ENCODE measurements around the gene METRN. TPM values are rescaled to one million over a fixed set of nuclear protein-coding genes. Genes with fewer than 3 reads are reported as not detected.

Gene METRN
- total RNA-seq, 1 experiment from 2014 or later = 69.5 TPM

Other genes with a start within 250 kb of the METRN start
- gene CAPN15, start 187.4 kb upstream of the METRN start, total RNA-seq (2022) = 68.2 and 81.1 TPM in 2 replicates
- not detected in 2 replicates for gene PRR35, start 154.7 kb upstream of the METRN start, total RNA-seq (2022)
- not detected in 2 replicates for gene NHLRC4, start 148.1 kb upstream of the METRN start, total RNA-seq (2022)
- gene PIGQ, start 145.2 kb upstream of the METRN start, total RNA-seq (2022) = 45.6 and 47.4 TPM in 2 replicates
- 17.1 and 17.7 TPM in 2 replicates for gene RAB40C, start 125.1 kb upstream of the METRN start, total RNA-seq (2022)
- gene WFIKKN1, start 84.1 kb upstream of the METRN start, total RNA-seq (2022) = 0.14 and 0.17 TPM in 2 replicates
- 104 and 106 TPM in 2 replicates for gene METTL26, start 78.8 kb upstream of the METRN start, total RNA-seq (2022)
- 43.6 and 44.6 TPM in 2 replicates for gene MCRIP2, start 73.3 kb upstream of the METRN start, total RNA-seq (2022)
- 40.4 and 47.9 TPM in 2 replicates for gene WDR90, start 65.8 kb upstream of the METRN start, total RNA-seq (2022)
- gene RHOT2, start 47.0 kb upstream of the METRN start, total RNA-seq (2022) = 110 and 118 TPM in 2 replicates
- gene RHBDL1, start 39.4 kb upstream of the METRN start, total RNA-seq (2022) = 3.0 and 4.5 TPM in 2 replicates
- 99.3 and 124 TPM in 2 replicates for gene STUB1, start 34.7 kb upstream of the METRN start, total RNA-seq (2022)
- gene JMJD8, start 30.8 kb upstream of the METRN start, total RNA-seq (2022) = 23.6 and 33.4 TPM in 2 replicates
- 12.2 and 13.9 TPM in 2 replicates for gene WDR24, start 24.7 kb upstream of the METRN start, total RNA-seq (2022)
- gene FBXL16, start 9.3 kb upstream of the METRN start, total RNA-seq (2022) = 40.5 and 48.2 TPM in 2 replicates
- gene ANTKMT, start 6.0 kb downstream of the METRN start, total RNA-seq (2022) = 54.7 and 55.8 TPM in 2 replicates
- 4.6 and 6.0 TPM in 2 replicates for gene CCDC78, start 11.3 kb downstream of the METRN start, total RNA-seq (2022)
- gene HAGHL, start 12.0 kb downstream of the METRN start, total RNA-seq (2022) = 20.1 and 24.5 TPM in 2 replicates
- 28.5 and 31.1 TPM in 2 replicates for gene CIAO3, start 25.9 kb downstream of the METRN start, total RNA-seq (2022)
- gene MSLN, start 45.6 kb downstream of the METRN start, total RNA-seq (2022) = 18.1 and 25.2 TPM in 2 replicates
- gene RPUSD1, start 73.3 kb downstream of the METRN start, total RNA-seq (2022) = 19.8 and 24.9 TPM in 2 replicates
- gene CHTF18, start 73.5 kb downstream of the METRN start, total RNA-seq (2022) = 22.7 and 30.9 TPM in 2 replicates
- gene GNG13, start 85.6 kb downstream of the METRN start, total RNA-seq (2022) = not detected in 2 replicates